Ramos (cell line): ENCODE results near the gene FOXO6.

Experiments
- in situ Hi-C: fragments of 300-500 bp; cut with MboI; formaldehyde crosslinking; loops from one replicate; pipeline ENCODE4 v1.14.3; 2022; ENCODE audit warnings: low sequenced_read_pairs; ENCODE audit not compliant: unreplicated experiment

Gene FOXO6

GRCh38 chr1:41360786-41361494, at the start of gene FOXO6:
TSS of gene FOXO6 (plus strand) at chr1:41361434.
- in situ Hi-C loops, result no loop called here

GRCh38 chr1:41312991-41313645, 48.1 kb upstream of the FOXO6 start:
- in situ Hi-C loops, result no loop called here

- in situ Hi-C loops, result no loop called here
These were observed 47.5 kb upstream of the FOXO6 start for GRCh38 chr1:41313661-41314131.

GRCh38 chr1:41314376-41315145, 46.7 kb upstream of the FOXO6 start:
- in situ Hi-C loops, result no loop called here

GRCh38 chr1:41315146-41315822, 46.0 kb upstream of the FOXO6 start:
- in situ Hi-C loops, result no loop called here

GRCh38 chr1:41315871-41316270, 45.4 kb upstream of the FOXO6 start:
- in situ Hi-C loops, result no loop called here

- in situ Hi-C loops, result no loop called here
These were observed 43.9 kb upstream of the FOXO6 start for GRCh38 chr1:41317361-41317760.

GRCh38 chr1:41318135-41318534, 43.1 kb upstream of the FOXO6 start:
- in situ Hi-C loops, result no loop called here

- in situ Hi-C loops, result no loop called here
These were observed 42.0 kb upstream of the FOXO6 start for GRCh38 chr1:41319106-41319755.

- in situ Hi-C loops, result loop anchor here (10.0 kb wide), 1 partner anchor 95 kb away; no protein-coding TSS in a partner anchor
These were observed 41.2 kb upstream of the FOXO6 start for GRCh38 chr1:41319807-41320711.

- in situ Hi-C loops, result loop anchor here (10.0 kb wide), 1 partner anchor 94 kb away; no protein-coding TSS in a partner anchor
These were observed 40.1 kb upstream of the FOXO6 start for GRCh38 chr1:41320895-41321676.

- in situ Hi-C loops, result loop anchor here (10.0 kb wide), 1 partner anchor 93 kb away; no protein-coding TSS in a partner anchor
These were observed 39.1 kb upstream of the FOXO6 start for GRCh38 chr1:41322101-41322661.

- in situ Hi-C loops, result loop anchor here (10.0 kb wide), 1 partner anchor 92 kb away; no protein-coding TSS in a partner anchor
These were observed 38.4 kb upstream of the FOXO6 start for GRCh38 chr1:41322835-41323234.

- in situ Hi-C loops, result loop anchor here (10.0 kb wide), 1 partner anchor 92 kb away; no protein-coding TSS in a partner anchor
These were observed 38.0 kb upstream of the FOXO6 start for GRCh38 chr1:41323243-41323642.

- in situ Hi-C loops, result loop anchor here (10.0 kb wide), 1 partner anchor 89 kb away; no protein-coding TSS in a partner anchor
These were observed 35.4 kb upstream of the FOXO6 start for GRCh38 chr1:41325801-41326200.

GRCh38 chr1:41327383-41327999, 33.7 kb upstream of the FOXO6 start:
- in situ Hi-C loops, result loop anchor here (10.0 kb wide), 1 partner anchor 87 kb away; no protein-coding TSS in a partner anchor
